ENCODE measurements around the gene TMEFF2. TPM values are rescaled to one million over a fixed set of nuclear protein-coding genes. Genes with fewer than 3 reads are reported as not detected.

TMEFF2 gene
- total and polyA plus RNA-seq, 2 of the 4 experiments (the other 2 are of a cell fraction), result 1.3 to 3.0 TPM

DNA sequence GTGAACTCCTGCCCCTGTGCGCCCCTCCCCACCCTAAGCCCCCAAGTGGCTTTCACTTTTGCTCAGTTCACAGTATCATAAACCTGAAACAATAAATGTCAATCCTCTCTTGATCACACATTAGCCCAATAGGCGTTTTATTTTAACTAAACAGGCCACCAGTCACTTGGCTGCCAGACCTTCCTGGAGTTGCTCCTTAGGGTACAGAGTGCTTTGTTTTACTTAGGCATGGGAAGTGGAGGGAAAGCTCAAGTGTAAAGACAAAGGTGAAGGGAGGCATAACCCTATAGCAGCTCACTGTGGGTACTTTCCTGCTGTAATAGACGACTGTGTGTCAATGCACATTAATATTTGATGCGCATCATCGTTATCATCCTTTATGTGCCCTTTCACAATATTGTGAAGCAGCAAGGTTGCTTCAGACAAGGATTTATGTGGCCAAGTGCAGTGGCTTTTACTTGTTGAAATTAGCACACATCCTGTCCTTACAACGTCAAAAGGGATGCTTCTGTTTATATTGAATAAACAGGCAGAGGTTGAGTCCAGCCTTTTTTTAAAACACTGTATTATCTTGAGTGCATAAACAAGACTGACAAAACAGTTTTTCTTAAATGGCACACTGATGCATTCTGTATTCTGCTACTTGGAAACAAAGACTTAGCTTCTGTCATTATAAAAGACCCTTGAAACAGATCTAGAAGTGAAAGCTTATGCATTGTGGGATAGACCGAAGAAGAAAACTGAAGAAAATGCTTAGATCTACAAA lies 168.5 kb downstream of the TMEFF2 start:
- H3K14ac ChIP-seq (replicated peaks; ENCODE audit: low read depth, low read length), result peak overlapping the region; percentile 69; the same call in 1 of the 2 replicates
- H3K56ac ChIP-seq (ENCODE audit: extremely low read depth, insufficient read depth, low read length), result no peak overlapping the region
- H3K36me3 ChIP-seq (ENCODE audit: control insufficient read depth, insufficient read depth, low read length), result no peaks in the 10 kb centered on the region
- H3K9me3 ChIP-seq (ENCODE audit: control insufficient read depth, insufficient read depth, low read length), result no peaks in the 10 kb centered on the region
- intact Hi-C loops (cut with micrococcal nuclease), result no loop called here
- H3K27me3 ChIP-seq (ENCODE audit: control insufficient read depth, insufficient read depth, low read length), result no peaks in the 10 kb centered on the region
- H3K4ac ChIP-seq (ENCODE audit: low read depth, low read length), result peak overlapping the region; percentile 38
- TF ChIP-seq MXI1 (IDR thresholded peaks at IDR 0.05; ENCODE audit: borderline replicate concordance, low read depth, low read length), result no peak
- TF ChIP-seq CEBPB (IDR thresholded peaks at IDR 0.05; ENCODE audit: low read depth, low read length), result peak; percentile 59
- no peak for TF ChIP-seq POLR2A (IDR thresholded peaks at IDR 0.05; ENCODE audit: low read depth, low read length)
- peak; percentile 3; the same call in 1 of the 2 replicates for TF ChIP-seq BHLHE40 (IDR thresholded peaks at IDR 0.05; ENCODE audit: low read depth, low read length)
- TF ChIP-seq, protein P1, sequence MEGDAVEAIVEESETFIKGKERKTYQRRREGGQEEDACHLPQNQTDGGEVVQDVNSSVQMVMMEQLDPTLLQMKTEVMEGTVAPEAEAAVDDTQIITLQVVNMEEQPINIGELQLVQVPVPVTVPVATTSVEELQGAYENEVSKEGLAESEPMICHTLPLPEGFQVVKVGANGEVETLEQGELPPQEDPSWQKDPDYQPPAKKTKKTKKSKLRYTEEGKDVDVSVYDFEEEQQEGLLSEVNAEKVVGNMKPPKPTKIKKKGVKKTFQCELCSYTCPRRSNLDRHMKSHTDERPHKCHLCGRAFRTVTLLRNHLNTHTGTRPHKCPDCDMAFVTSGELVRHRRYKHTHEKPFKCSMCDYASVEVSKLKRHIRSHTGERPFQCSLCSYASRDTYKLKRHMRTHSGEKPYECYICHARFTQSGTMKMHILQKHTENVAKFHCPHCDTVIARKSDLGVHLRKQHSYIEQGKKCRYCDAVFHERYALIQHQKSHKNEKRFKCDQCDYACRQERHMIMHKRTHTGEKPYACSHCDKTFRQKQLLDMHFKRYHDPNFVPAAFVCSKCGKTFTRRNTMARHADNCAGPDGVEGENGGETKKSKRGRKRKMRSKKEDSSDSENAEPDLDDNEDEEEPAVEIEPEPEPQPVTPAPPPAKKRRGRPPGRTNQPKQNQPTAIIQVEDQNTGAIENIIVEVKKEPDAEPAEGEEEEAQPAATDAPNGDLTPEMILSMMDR (conservative IDR thresholded peaks at IDR 0.05; ENCODE audit: low read depth, low read length), result no peak
- CTCF ChIA-PET, result interaction anchor here (0.6 to 1.1 kb wide), 2 partner anchors 9 to 12 kb away, joined by 3 read pairs; no protein-coding TSS in a partner anchor
- no peak overlapping the region for H3K9ac ChIP-seq (ENCODE audit: low read depth, low read length)
- H2BK20ac ChIP-seq (ENCODE audit: low read depth, low read length), result peak overlapping the region; percentile 74; the same call in 1 of the 2 replicates
- peak overlapping the region; percentile 34 for H2AFZ ChIP-seq (replicated peaks; ENCODE audit: low read length, poor library complexity)
- H3K4me2 ChIP-seq (ENCODE audit: low read depth, low read length), result peak overlapping the region; percentile 60
- no peaks in the 10 kb centered on the region for H4K20me1 ChIP-seq (ENCODE audit: insufficient read depth, low read length)
- H3K4me3 ChIP-seq (ENCODE audit: insufficient read depth, low read depth, low read length), result no peak overlapping the region
- peak overlapping the region; percentile 5; the same call in 1 of the 3 replicates for H2BK15ac ChIP-seq (ENCODE audit: low read depth, low read length)
- H4K8ac ChIP-seq (ENCODE audit: low read depth in 2 of 2, low read length in 2 of 2), result 0 out of 4 replicates have a peak overlapping the region, but pooled peaks of 1 of the 2 experiments have one; percentile 4
- peak overlapping the region; percentile 55 for H3K18ac ChIP-seq (ENCODE audit: low read depth, low read length)
- ATAC-seq (ENCODE audit: low read depth) (peak; percentile 65), DNase-seq (peak; percentile 73)
- 0 out of 2 replicates have a peak overlapping the region, but pooled peaks have one; percentile 74 for H3K23ac ChIP-seq (ENCODE audit: low read depth, low read length)
- 0 out of 2 replicates have a peak overlapping the region, but pooled peaks have one; percentile 34 for H4K5ac ChIP-seq (ENCODE audit: low read depth, low read length)
- no peak overlapping the region; the same call in 1 of the 2 replicates for H4K91ac ChIP-seq (ENCODE audit: insufficient read depth, low read depth, low read length)
- no TSS peak for BruUV-seq (replicated peaks)
- no peaks in the 10 kb centered on the region for H3K79me1 ChIP-seq (ENCODE audit: low read depth in 1 of 2, low read length in 2 of 2)
- dilution Hi-C loops (cut with HindIII; ENCODE audit: low sequenced_read_pairs, unreplicated experiment), result no loop called here
- H3K9me1 ChIP-seq (ENCODE audit: insufficient read depth, low read length), result peaks cover 4% of the 10 kb centered on the region; the same call in 1 of the 2 replicates
- WGBS, 2 experiments (ENCODE audit: extremely low coverage in 2 of 2, insufficient read length in 1 of 2), result no CpG with 5 or more reads among the region's 7 CpGs
- H2AK9ac ChIP-seq (replicated peaks; ENCODE audit: low read depth, low read length, poor library complexity), result no peak overlapping the region
- in situ Hi-C loops (cut with MboI; ENCODE audit: low sequenced_read_pairs), result no loop called here
- H2AK5ac ChIP-seq (ENCODE audit: low read depth, low read length), result no peak overlapping the region; the same call in 1 of the 2 replicates
- H2BK120ac ChIP-seq (ENCODE audit: low read depth, low read length), result peak overlapping the region; percentile 17
- peak overlapping the region; percentile 54; the same call in 1 of the 2 replicates for H3K27ac ChIP-seq (ENCODE audit: insufficient read depth, low read length)
- peaks cover 3% of the 10 kb centered on the region for H3K4me1 ChIP-seq (ENCODE audit: control insufficient read depth, insufficient read depth, low read length)
- POLR2A ChIA-PET (ENCODE audit: unreplicated experiment), result no interaction called here
- peak overlapping the region; percentile 38 for H2BK5ac ChIP-seq (ENCODE audit: low read depth, low read length, poor library complexity, severe bottlenecking)

All from IMR-90 (cell line).